ENCODE results near the gene ROBO1. TPM values are rescaled to one million over a fixed set of nuclear protein-coding genes. Genes with fewer than 3 reads are reported as not detected.

The ROBO1 gene
- total RNA-seq, 1 donor from 2014 or later = 43.7 TPM

- Mint-ChIP-seq H3K9me3 (ENCODE audit: low read depth) (no peaks in the 10 kb centered on the region), H3K27me3 (ENCODE audit: low read depth) (no peaks in the 10 kb centered on the region), H3K4me3 (ENCODE audit: unreplicated experiment) (no peak overlapping the region), H3K4me1 (ENCODE audit: low read depth) (no peaks in the 10 kb centered on the region), H3K27ac (ENCODE audit: unreplicated experiment) (no peak overlapping the region), H3K36me3 (ENCODE audit: low read depth) (peaks cover 4% of the 10 kb centered on the region)
- no peak for DNase-seq (ENCODE audit: low spot score)
- TF ChIP-seq CTCF (IDR thresholded peaks at IDR 0.05) = no peak
Measured at GRCh38 chr3:79148786-79149185, 619.0 kb downstream of the ROBO1 start.

GRCh38 chr3:79146024-79146423 lies 621.8 kb downstream of the ROBO1 start:
- TF ChIP-seq CTCF (IDR thresholded peaks at IDR 0.05) = no peak
- Mint-ChIP-seq H3K9me3 (ENCODE audit: low read depth) (no peaks in the 10 kb centered on the region), H3K27ac (ENCODE audit: unreplicated experiment) (no peak overlapping the region), H3K4me3 (ENCODE audit: unreplicated experiment) (no peak overlapping the region), H3K36me3 (ENCODE audit: low read depth) (peaks cover 1% of the 10 kb centered on the region), H3K4me1 (ENCODE audit: low read depth) (no peaks in the 10 kb centered on the region), H3K27me3 (ENCODE audit: low read depth) (no peaks in the 10 kb centered on the region)
- DNase-seq (ENCODE audit: low spot score) = no peak

- Mint-ChIP-seq H3K4me1 (ENCODE audit: low read depth) (peaks cover 5% of the 10 kb centered on the region), H3K27me3 (ENCODE audit: low read depth) (no peaks in the 10 kb centered on the region), H3K27ac (ENCODE audit: unreplicated experiment) (peak overlapping the region; percentile 51), H3K36me3 (ENCODE audit: low read depth) (no peaks in the 10 kb centered on the region), H3K9me3 (ENCODE audit: low read depth) (no peaks in the 10 kb centered on the region), H3K4me3 (ENCODE audit: unreplicated experiment) (no peak overlapping the region)
- TF ChIP-seq CTCF (IDR thresholded peaks at IDR 0.05) = no peak
- DNase-seq (ENCODE audit: low spot score) = no peak
Measured at GRCh38 chr3:79140708-79141107, 627.1 kb downstream of the ROBO1 start.

- DNase-seq (ENCODE audit: low spot score) = no peak
- Mint-ChIP-seq H3K4me3 (ENCODE audit: unreplicated experiment) (no peak overlapping the region), H3K4me1 (ENCODE audit: low read depth) (peaks cover 5% of the 10 kb centered on the region), H3K27ac (ENCODE audit: unreplicated experiment) (no peak overlapping the region), H3K27me3 (ENCODE audit: low read depth) (no peaks in the 10 kb centered on the region), H3K36me3 (ENCODE audit: low read depth) (no peaks in the 10 kb centered on the region), H3K9me3 (ENCODE audit: low read depth) (no peaks in the 10 kb centered on the region)
- no peak for TF ChIP-seq CTCF (IDR thresholded peaks at IDR 0.05)
Measured at GRCh38 chr3:79139395-79140068, 628.3 kb downstream of the ROBO1 start.

GRCh38 chr3:79125313-79125984 lies 642.3 kb downstream of the ROBO1 start:
- H3K4me3 Mint-ChIP-seq (ENCODE audit: unreplicated experiment) = no peak overlapping the region
- no peaks in the 10 kb centered on the region for H3K9me3 Mint-ChIP-seq (ENCODE audit: low read depth)
- DNase-seq (ENCODE audit: low spot score) = no peak
- H3K36me3 Mint-ChIP-seq (ENCODE audit: low read depth) = no peaks in the 10 kb centered on the region
- H3K27me3 Mint-ChIP-seq (ENCODE audit: low read depth) = peaks cover 4% of the 10 kb centered on the region
- no peak for TF ChIP-seq CTCF (IDR thresholded peaks at IDR 0.05)
- H3K27ac Mint-ChIP-seq (ENCODE audit: unreplicated experiment) = no peak overlapping the region
- no peaks in the 10 kb centered on the region for H3K4me1 Mint-ChIP-seq (ENCODE audit: low read depth)
